Activated CD4-positive, alpha-beta T cell treated with anti-CD3 and anti-CD28 coated beads, Interleukin-2, Interleukin-4, amounts not matched to agents 100 ng/mL and 50 ng/mL, durations not matched to agents 16 hours and 8 hours (primary cell): ENCODE data around the gene DLG4.

Experiments
- DNase-seq: peaks from one replicate; pipeline ENCODE4 v3.0.0-alpha.2; 2020; ENCODE audit warnings: low spot score

DLG4 gene

GRCh38 chr17:7229504-7229903 lies 9.9 kb upstream of the DLG4 start:
- DNase-seq = no peak

- no peak for DNase-seq
Measured at GRCh38 chr17:7228920-7229319, 9.3 kb upstream of the DLG4 start.

- DNase-seq = no peak
Measured at GRCh38 chr17:7226721-7227710, 7.4 kb upstream of the DLG4 start.

- no peak for DNase-seq
Measured at GRCh38 chr17:7225711-7226331, 6.2 kb upstream of the DLG4 start.

GRCh38 chr17:7224661-7225111 lies 5.0 kb upstream of the DLG4 start:
- DNase-seq = no peak

GRCh38 chr17:7224110-7224509 lies 4.5 kb upstream of the DLG4 start:
- DNase-seq = no peak

GRCh38 chr17:7223375-7223774 lies 3.7 kb upstream of the DLG4 start:
- DNase-seq = no peak

GRCh38 chr17:7222972-7223292 lies 3.3 kb upstream of the DLG4 start:
- no peak for DNase-seq

GRCh38 chr17:7222093-7222971 lies 2.7 kb upstream of the DLG4 start:
- DNase-seq = no peak

GRCh38 chr17:7221278-7222092 lies 1.8 kb upstream of the DLG4 start:
- DNase-seq = no peak

GRCh38 chr17:7220593-7221277 lies 1.1 kb upstream of the DLG4 start:
- peak; percentile 67 for DNase-seq

- no peak for DNase-seq
Measured at GRCh38 chr17:7219229-7219811, 316 bp downstream of the DLG4 start.

- DNase-seq = no peak
Measured at GRCh38 chr17:7218758-7219157, 878 bp downstream of the DLG4 start.

GRCh38 chr17:7218166-7218565 lies 1.5 kb downstream of the DLG4 start:
- DNase-seq = no peak

- no peak for DNase-seq
Measured at GRCh38 chr17:7217113-7217987, 2.3 kb downstream of the DLG4 start.

- no peak for DNase-seq
Measured at GRCh38 chr17:7216242-7217112, 3.2 kb downstream of the DLG4 start.

GRCh38 chr17:7215652-7216180 lies 3.9 kb downstream of the DLG4 start:
- DNase-seq = no peak

GRCh38 chr17:7215136-7215638 lies 4.4 kb downstream of the DLG4 start:
- no peak for DNase-seq
